ENCODE data around the gene HPCAL1. TPM values are rescaled to one million over a fixed set of nuclear protein-coding genes. Genes with fewer than 3 reads are reported as not detected.

The HPCAL1 gene
- total and polyA plus RNA-seq, 2 donors (not counting 1 experiment from before 2014, with no cell fraction given) = 60.3 to 65.1 TPM

DNA sequence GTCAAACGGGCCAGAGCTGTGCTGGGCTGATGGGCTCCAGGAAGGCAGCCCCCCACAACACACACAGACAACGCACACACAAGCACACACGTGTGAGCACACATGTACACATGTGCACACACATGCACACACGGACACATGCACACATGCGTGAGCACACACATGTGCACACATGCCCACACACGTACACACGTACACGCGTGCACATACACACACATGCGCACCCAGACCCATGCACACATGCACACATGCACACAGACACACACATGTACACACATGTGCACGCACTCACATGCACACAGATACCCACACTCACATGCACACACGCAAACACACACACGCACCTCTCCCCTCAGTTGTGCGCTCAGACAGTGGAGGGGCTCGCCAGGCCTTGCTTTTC is 31.2 kb upstream of the HPCAL1 start:
- peaks cover 3 to 8% of the 10 kb centered on the region in 2 donors for H3K4me1 ChIP-seq (ENCODE audit: control insufficient read depth in 2 of 2, insufficient read depth in 2 of 2, low read length in 2 of 2)
- ChIA-PET CTCF (interaction anchor here (0.6 to 7.3 kb wide), 8 partner anchors 16 to 199 kb away, joined by 3 to 131 read pairs (median 4); no protein-coding TSS in a partner anchor), POLR2A (interaction anchor here (1.6 to 1.9 kb wide), 2 partner anchors 138 to 163 kb away, joined by 5 to 11 read pairs; no protein-coding TSS in a partner anchor)
- H3K36me3 ChIP-seq (replicated peaks in 1 of 2; ENCODE audit: control extremely low read depth in 1 of 2, control insufficient read depth in 1 of 2, extremely low read depth in 1 of 2, insufficient read depth in 2 of 2, low read length in 1 of 2) = no peaks in the 10 kb centered on the region
- H3K9me3 Mint-ChIP-seq (ENCODE audit: insufficient read depth) = no peaks in the 10 kb centered on the region
- H3K4me1 Mint-ChIP-seq = peaks cover 3% of the 10 kb centered on the region
- no peaks in the 10 kb centered on the region for H3K27me3 Mint-ChIP-seq
- no peaks in the 10 kb centered on the region for H3K79me2 ChIP-seq (ENCODE audit: control insufficient read depth, insufficient read depth, low read length)
- no peak for ATAC-seq (ENCODE audit: low read depth)
- H3K9me3 ChIP-seq (ENCODE audit: control extremely low read depth in 1 of 3, control insufficient read depth in 2 of 3, insufficient read depth in 1 of 3, low read length in 2 of 3) = no peaks in the 10 kb centered on the region
- TF ChIP-seq EZH2 (IDR thresholded peaks at IDR 0.05; ENCODE audit: borderline replicate concordance, insufficient read depth, low read depth, low read length, poor library complexity, severe bottlenecking) (no peak), CTCF (IDR thresholded peaks at IDR 0.05) (no peak)
- no peak overlapping the region for H2AFZ ChIP-seq (ENCODE audit: insufficient read depth, low read depth, low read length, poor library complexity, severe bottlenecking)
- no peaks in the 10 kb centered on the region for H4K20me1 ChIP-seq (ENCODE audit: control insufficient read depth, insufficient read depth, low read length, poor library complexity, severe bottlenecking)
- H3K4me2 ChIP-seq (replicated peaks; ENCODE audit: low read depth, low read length, poor library complexity, severe bottlenecking) = no peak overlapping the region
- H3K27ac ChIP-seq (ENCODE audit: low read length in 2 of 2) = no peak overlapping the region
- no peak overlapping the region for H3K27ac Mint-ChIP-seq
- H3K9ac ChIP-seq (ENCODE audit: low read length) = no peak overlapping the region
- H3K4me3 Mint-ChIP-seq = no peak overlapping the region
- no peaks in the 10 kb centered on the region for H3K27me3 ChIP-seq (replicated peaks in 1 of 4; ENCODE audit: control extremely low read depth in 1 of 4, control insufficient read depth in 3 of 4, insufficient read depth in 4 of 4, low read length in 3 of 4)
- DNase-seq = no peak
- intact Hi-C loops (cut with micrococcal nuclease) = loop anchor here (2.0 to 10.0 kb wide), 2 partner anchors 31 to 147 kb away; partner anchors contain the start of genes HPCAL1 and RRM2
- no peak overlapping the region for H3K4me3 ChIP-seq (ENCODE audit: control extremely low read depth in 1 of 5, extremely low read depth in 1 of 5, insufficient read depth in 1 of 5, low read depth in 2 of 5, low read length in 4 of 5)
- 90% methylated on average over 14 of the region's 15 CpGs for WGBS (ENCODE audit: insufficient coverage)

DNA sequence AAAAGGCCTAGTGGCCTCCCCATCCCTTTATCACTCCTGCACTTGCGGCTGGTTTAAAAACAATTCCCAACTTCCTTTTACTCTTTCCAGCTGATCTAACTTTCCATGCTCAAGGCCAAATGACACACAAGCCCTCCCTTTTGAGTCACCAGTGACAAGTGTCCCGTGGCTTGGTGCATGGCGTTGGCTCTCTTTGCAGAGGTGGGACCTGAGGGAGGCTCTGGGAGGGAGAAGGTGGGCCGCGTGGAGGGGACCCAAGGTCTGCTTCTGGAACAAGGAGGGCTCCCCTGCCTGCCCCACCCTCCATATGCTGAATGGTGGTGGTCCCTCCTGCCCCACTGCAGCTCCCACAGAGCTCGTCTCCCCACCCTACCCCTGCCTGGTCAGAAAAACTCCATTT is 30.8 kb upstream of the HPCAL1 start:
- ChIA-PET POLR2A (no interaction called here), CTCF (interaction anchor here (1.0 to 7.3 kb wide), 4 partner anchors 138 to 167 kb away, joined by 3 to 131 read pairs (median 44); no protein-coding TSS in a partner anchor)
- no peaks in the 10 kb centered on the region for H3K9me3 Mint-ChIP-seq (ENCODE audit: insufficient read depth)
- H3K27me3 Mint-ChIP-seq = no peaks in the 10 kb centered on the region
- H3K79me2 ChIP-seq (ENCODE audit: control insufficient read depth, insufficient read depth, low read length) = no peaks in the 10 kb centered on the region
- DNase-seq (no peak), ATAC-seq (ENCODE audit: low read depth) (no peak)
- TF ChIP-seq EZH2 (IDR thresholded peaks at IDR 0.05; ENCODE audit: borderline replicate concordance, insufficient read depth, low read depth, low read length, poor library complexity, severe bottlenecking) (no peak), CTCF (IDR thresholded peaks at IDR 0.05) (no peak)
- H3K9ac ChIP-seq (ENCODE audit: low read length) = no peak overlapping the region
- no peak overlapping the region for H3K4me3 Mint-ChIP-seq
- H3K4me1 ChIP-seq (ENCODE audit: control insufficient read depth in 2 of 2, insufficient read depth in 2 of 2, low read length in 2 of 2) = peaks cover 3 to 8% of the 10 kb centered on the region in 2 donors
- no peaks in the 10 kb centered on the region for H4K20me1 ChIP-seq (ENCODE audit: control insufficient read depth, insufficient read depth, low read length, poor library complexity, severe bottlenecking)
- no peak overlapping the region for H3K4me3 ChIP-seq (ENCODE audit: control extremely low read depth in 1 of 5, extremely low read depth in 1 of 5, insufficient read depth in 1 of 5, low read depth in 2 of 5, low read length in 4 of 5)
- no peaks in the 10 kb centered on the region for H3K27me3 ChIP-seq (replicated peaks in 1 of 4; ENCODE audit: control extremely low read depth in 1 of 4, control insufficient read depth in 3 of 4, insufficient read depth in 4 of 4, low read length in 3 of 4)
- WGBS (ENCODE audit: insufficient coverage) = 93% methylated on average over 3 of the region's 6 CpGs
- H3K27ac ChIP-seq (ENCODE audit: low read length in 2 of 2) = no peak overlapping the region
- intact Hi-C loops (cut with micrococcal nuclease) = loop anchor here (2.0 to 10.0 kb wide), 2 partner anchors 31 to 147 kb away; partner anchors contain the start of genes HPCAL1 and RRM2
- no peaks in the 10 kb centered on the region for H3K9me3 ChIP-seq (ENCODE audit: control extremely low read depth in 1 of 3, control insufficient read depth in 2 of 3, insufficient read depth in 1 of 3, low read length in 2 of 3)
- H3K4me2 ChIP-seq (replicated peaks; ENCODE audit: low read depth, low read length, poor library complexity, severe bottlenecking) = no peak overlapping the region
- no peak overlapping the region for H3K27ac Mint-ChIP-seq
- H2AFZ ChIP-seq (ENCODE audit: insufficient read depth, low read depth, low read length, poor library complexity, severe bottlenecking) = no peak overlapping the region
- peaks cover 3% of the 10 kb centered on the region for H3K4me1 Mint-ChIP-seq
- H3K36me3 ChIP-seq (replicated peaks in 1 of 2; ENCODE audit: control extremely low read depth in 1 of 2, control insufficient read depth in 1 of 2, extremely low read depth in 1 of 2, insufficient read depth in 2 of 2, low read length in 1 of 2) = no peaks in the 10 kb centered on the region
